UCSD-AML1 (cell line): ENCODE data around the gene SLC25A6.
"Not testable (repeated sequence)": the region's sequence is repeated elsewhere in the genome, so short reads cannot be mapped to it uniquely, and the experiment has no call there.

Experiments used
- DNase-seq: peaks from one replicate; lab custom pipeline; 2025; ENCODE audit not compliant: unreplicated experiment; lab: John Stamatoyannopoulos, UW

SLC25A6 gene

DNA sequence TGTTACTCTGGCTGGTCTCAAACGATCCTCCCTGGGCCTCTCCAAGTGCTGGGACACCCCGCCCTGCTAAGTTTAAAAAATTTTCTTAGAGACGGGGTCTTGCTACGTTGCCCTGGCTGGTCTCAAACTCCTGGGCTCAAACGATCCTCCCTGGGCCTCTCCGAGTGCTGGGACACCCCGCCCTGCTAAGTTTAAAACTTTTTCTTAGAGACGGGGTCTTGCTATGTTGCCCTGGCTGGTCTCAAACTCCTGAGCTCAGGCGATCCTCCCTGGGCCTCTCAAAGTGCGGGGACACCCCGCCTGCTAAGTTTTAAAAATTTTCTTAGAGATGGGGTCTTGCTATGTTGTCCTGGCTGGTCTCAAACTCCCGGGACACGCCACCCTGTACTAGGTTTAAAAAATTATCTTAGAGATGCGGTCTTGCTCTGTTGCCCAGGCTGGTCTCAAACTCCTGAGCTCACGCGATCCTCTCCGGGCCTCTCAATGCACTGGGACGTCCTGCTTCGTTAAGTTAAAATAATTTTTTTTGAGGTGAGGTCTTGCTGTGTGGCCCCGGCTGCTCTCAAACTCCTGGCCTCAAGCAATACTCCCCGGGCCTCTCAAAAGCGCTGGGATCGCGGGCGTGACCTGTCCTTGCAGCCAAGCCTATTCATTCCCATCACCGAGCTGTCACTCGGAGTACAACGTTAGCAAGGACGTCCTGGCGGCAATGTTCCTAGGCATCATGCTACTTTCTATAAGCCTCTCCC lies 1.1 kb downstream of the SLC25A6 start:
- DNase-seq = no peak

DNA sequence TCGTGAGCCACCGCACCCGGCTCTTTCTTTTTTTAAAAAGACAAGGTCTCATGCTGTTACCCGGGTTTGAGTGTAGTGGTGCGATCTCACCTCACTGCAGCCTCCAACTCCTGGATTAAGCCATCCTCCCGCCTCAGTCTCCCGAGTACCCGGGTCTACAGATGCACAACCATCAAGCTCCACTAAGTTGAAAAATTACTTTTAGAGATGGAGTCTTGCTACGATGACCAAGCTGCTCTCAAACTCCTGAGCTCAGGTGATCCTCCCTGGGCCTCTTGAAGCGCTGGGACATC lies 2.0 kb downstream of the SLC25A6 start:
- DNase-seq = no peak

- no peak for DNase-seq
Measured at GRCh38 chrX:1389181-1389992, 2.5 kb downstream of the SLC25A6 start.

- DNase-seq = no peak
Measured at GRCh38 chrX:1388651-1389050, 3.3 kb downstream of the SLC25A6 start.

- DNase-seq = no peak
Measured at GRCh38 chrX:1387141-1387776, 4.7 kb downstream of the SLC25A6 start.

DNA sequence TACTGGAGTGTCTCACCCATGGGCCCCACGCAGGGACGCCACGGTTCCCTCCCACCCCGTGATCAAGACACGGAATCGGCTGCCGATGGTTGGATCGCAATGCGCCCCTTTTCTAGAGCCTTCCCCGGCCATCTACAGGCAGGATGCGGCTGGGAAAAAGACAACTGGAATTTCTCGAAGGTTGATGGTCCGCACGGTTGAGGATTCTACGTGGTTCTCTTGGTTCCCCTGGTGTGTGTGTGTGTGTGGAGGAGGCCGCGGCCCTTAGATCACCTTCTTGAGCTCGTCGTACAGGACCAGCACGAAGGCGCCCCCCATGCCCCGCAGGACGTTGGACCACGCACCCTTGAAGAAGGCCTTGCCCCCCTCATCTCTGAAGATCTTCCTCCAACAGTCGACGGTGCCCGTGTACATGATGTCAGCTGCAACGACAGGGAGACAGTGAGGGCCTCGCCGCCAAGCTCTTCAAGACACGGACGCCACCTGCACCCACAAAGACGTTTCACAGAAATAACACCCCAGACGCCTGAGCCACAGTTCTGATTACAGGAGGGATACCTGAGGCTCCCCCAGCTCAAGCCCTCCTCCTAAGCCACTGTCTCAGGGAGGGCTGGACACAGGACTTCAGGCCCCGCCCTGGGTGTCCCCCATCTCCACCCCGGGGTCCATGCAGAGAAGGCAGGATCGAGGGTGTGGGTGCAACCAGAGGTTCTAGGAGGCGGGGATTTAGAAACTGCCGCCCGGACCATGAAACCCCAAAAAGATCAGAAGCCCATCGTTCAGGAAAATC lies 5.4 kb downstream of the SLC25A6 start:
- DNase-seq = no peak

- no peak for DNase-seq
Measured at GRCh38 chrX:1385253-1386223, 6.4 kb downstream of the SLC25A6 start.

- DNase-seq = no peak
Measured at GRCh38 chrX:1384658-1385252, 7.2 kb downstream of the SLC25A6 start.

DNA sequence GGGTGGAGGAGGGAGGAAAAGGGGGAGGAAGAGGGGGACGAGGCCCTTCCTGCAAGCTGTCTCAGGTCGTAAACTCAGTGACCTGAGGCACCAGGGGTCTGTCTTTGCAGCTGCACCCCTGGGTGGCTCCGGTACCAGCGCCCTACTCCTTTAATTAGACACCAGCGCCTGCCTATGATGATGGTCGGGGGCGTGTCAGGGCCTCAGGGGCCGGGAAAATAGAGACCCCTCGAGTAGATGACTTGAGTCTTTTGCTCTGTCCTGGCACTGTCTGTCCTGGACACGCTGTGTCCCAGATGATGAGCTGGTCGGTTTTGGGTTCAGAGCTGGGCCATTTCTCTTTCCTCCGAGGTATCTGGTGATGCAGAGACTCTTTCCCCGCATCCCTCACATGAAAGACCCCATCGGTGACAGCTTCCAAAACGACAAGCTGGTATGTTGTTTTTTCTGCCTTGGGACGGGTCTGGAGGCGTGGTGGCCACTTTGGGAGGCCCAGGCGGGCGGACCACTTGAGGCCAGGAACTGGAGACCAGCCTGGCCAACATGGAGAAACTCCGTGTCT lies 11.2 kb downstream of the SLC25A6 start:
- DNase-seq = no peak

- no peak for DNase-seq
Measured at GRCh38 chrX:1378306-1378759, 13.6 kb downstream of the SLC25A6 start.

- no peak for DNase-seq
Measured at GRCh38 chrX:1368385-1368698, 23.6 kb downstream of the SLC25A6 start.

DNA sequence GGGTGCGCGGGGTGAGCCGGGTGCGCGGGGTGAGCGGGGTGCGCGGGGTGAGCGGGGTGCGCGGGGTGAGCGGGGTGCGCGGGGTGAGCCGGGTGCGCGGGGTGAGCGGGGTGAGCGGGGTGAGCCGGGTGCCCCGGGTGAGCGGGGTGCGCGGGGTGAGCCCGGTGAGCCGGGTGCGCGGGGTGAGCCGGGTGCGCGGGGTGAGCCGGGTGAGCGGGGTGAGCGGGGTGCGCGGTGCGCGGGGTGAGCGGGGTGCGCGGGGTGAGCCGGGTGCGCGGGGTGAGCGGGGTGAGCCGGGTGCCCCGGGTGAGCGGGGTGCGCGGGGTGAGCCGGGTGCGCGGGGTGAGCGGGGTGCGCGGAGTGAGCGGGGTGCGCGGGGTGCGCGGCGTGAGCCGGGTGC lies 25.6 kb downstream of the SLC25A6 start:
- not testable (repeated sequence) for DNase-seq

DNA sequence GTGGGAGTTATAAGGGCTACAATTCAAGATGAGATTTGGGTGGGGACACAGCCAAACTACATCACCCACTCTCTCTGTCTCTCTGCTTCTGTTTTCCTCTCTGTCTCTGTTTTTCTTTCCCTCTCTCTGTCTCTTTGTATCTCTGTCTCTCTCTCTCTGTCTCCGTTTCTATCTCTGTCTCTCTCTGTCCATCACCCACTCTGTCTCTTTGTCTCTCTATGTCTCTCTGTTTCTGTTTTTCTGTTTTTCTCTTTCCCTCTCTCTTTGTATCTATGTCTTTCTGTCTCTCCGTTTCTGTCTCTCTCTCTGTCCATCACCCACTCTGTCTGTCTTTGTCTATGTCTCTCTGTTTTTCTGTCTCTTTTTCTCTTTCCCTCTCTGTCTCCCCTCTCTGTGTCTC lies 30.0 kb downstream of the SLC25A6 start:
- DNase-seq = no peak

GRCh38 chrX:1361275-1361674 lies 30.6 kb downstream of the SLC25A6 start:
- DNase-seq = no peak

GRCh38 chrX:1360171-1360570 lies 31.7 kb downstream of the SLC25A6 start:
- DNase-seq = no peak

- DNase-seq = no peak
Measured at GRCh38 chrX:1359477-1359873, 32.4 kb downstream of the SLC25A6 start.

DNA sequence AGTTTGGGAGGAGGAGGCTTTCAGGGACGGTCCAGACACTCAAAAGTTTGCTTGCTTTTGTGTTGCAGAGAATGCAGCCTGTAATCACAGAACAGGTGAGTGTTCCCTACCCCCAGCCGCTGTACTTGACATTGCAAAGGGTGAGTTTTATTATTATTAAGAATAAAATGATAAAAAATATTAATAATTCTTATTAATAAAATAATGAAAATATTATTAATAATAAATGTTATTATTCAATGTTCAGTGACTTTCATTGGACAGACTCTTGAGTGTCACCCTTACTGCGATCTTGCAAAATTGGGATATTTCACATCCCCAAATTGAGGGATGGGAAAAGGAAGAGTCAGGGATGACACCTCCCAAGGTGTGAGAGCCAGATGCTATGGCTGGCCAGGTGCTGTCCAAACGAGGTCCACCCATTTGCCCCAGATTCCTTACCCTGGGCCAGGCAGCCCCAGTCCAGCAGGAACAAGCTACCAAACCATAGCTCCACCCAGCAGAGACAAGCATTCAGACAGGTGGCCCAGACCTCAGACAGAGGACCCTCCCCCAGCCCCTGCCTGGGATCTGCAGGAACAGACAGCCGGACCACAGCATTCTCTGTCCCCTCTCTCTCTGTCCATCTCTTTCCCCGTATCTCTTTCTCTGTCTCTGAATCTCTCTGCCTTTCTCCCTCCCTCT lies 33.0 kb downstream of the SLC25A6 start:
- DNase-seq = no peak

- DNase-seq = no peak
Measured at GRCh38 chrX:1357993-1358392, 33.9 kb downstream of the SLC25A6 start.
